Hepatocyte (in vitro differentiated cells): ENCODE measurements around the gene CCDC117.

Experiments used
- CTCF ChIP-seq: fragments of 200-600 bp; sonication (generic); IDR thresholded peaks from 2 replicates; pipeline ENCODE4 v1.5.1; 2016; ENCODE audit warnings: antibody characterized with exemption, mild to moderate bottlenecking; ENCODE audit not compliant: poor library complexity
- EZH2 ChIP-seq: fragments of 200-600 bp; sonication (generic); IDR thresholded peaks from 2 replicates; pipeline ENCODE4 v1.6.1; 2016; ENCODE audit warnings: antibody characterized with exemption, mild to moderate bottlenecking, borderline replicate concordance
- EZH2phosphoT487 ChIP-seq: fragments of 200-600 bp; sonication (generic); IDR thresholded peaks from one replicate; pipeline ENCODE4 v1.6.1; 2018; ENCODE audit warnings: antibody characterized with exemption, mild to moderate bottlenecking, low read depth, moderate library complexity; ENCODE audit not compliant: unreplicated experiment, severe bottlenecking

DNA sequence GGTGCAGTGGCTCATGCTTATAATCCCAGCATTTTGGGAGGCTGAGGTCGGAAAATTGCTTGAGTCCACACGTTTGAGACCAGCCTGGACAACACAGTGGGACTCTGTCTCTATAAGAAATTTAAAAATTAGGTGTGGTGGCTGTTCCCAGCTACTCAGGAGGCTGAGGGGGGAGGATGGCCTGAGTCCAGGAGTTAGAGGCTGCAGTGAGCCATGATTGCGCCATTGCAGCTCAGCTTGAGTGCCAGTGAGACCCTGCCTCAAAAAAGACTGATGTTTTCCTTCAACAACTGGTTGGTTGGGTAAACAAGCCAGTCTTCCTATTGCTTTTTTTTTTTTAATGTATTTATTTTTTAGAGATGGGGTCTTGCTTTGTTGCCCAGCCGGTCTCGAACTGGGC, 18.6 kb downstream of the CCDC117 start:
- TF ChIP-seq CTCF: no peak
- no peak for TF ChIP-seq EZH2phosphoT487
- no peak for TF ChIP-seq EZH2
